Spinal cord (tissue), 10 donors: ENCODE data around the gene CDKAL1. TPM values are rescaled to one million over a fixed set of nuclear protein-coding genes. Genes with fewer than 3 reads are reported as not detected.

Source experiments
- DNase-seq, 6 donors: peaks; one replicate each; pipeline versions ENCODE4 v3.0.0 to v3.0.0-alpha.2; 2013 to 2015; ENCODE audit warnings: low spot score in 6 of 6, low read depth in 4 of 6
- H3K27ac ChIP-seq: one replicate; pipeline ENCODE4 v1.5.1; 2013; ENCODE audit warnings: low read depth, low read length, control low read depth
- H3K27me3 ChIP-seq: one replicate; pipeline ENCODE4 v1.6.1; 2013; ENCODE audit warnings: low read length; ENCODE audit not compliant: control insufficient read depth, insufficient read depth
- H3K36me3 ChIP-seq: one replicate; pipeline ENCODE4 v1.6.1; 2013; ENCODE audit warnings: low read length; ENCODE audit not compliant: control insufficient read depth, insufficient read depth
- H3K4me1 ChIP-seq: one replicate; pipeline ENCODE4 v1.6.1; 2013; ENCODE audit warnings: low read length; ENCODE audit not compliant: control insufficient read depth, insufficient read depth
- H3K4me3 ChIP-seq: one replicate; pipeline ENCODE4 v1.5.1; 2013; ENCODE audit warnings: low read depth, low read length, control low read depth
- H3K9me3 ChIP-seq: one replicate; pipeline ENCODE4 v1.6.1; 2013; ENCODE audit warnings: low read length; ENCODE audit not compliant: control insufficient read depth, insufficient read depth
- WGBS: methylation state at CpG from one replicate; pipeline ENCODE4 v1.1.5; 2013; ENCODE audit warnings: missing lambda C conversion rate; ENCODE audit not compliant: insufficient coverage; 5-methylcytosine and 5-hydroxymethylcytosine counted together
- polyA plus RNA-seq, 2 donors: library from polyadenylated mRNA; unstranded; fragments of 120-200 nt; gene quantifications; one replicate each; pipeline ENCODE4 v1.2.1, GENCODE V29; 2013; ENCODE audit not compliant: insufficient read length in 2 of 2
- total RNA-seq, 2 donors: library from RNA; depleted of rRNA in 1 of 2; stranded (reverse); fragments of 120-200 nt in 1 of 2; fragments of >200 nt in 1 of 2; gene quantifications; one replicate each; pipeline versions ENCODE4 v1.2.3 to v1.2.4, GENCODE V29; 2013 to 2014
- donor health status: healthy.

Gene CDKAL1
- total and polyA plus RNA-seq, 4 donors = 15.1 to 34.2 (median 22.0) TPM

GRCh38 chr6:20626165-20626564 lies 91.9 kb downstream of the CDKAL1 start:
- no peaks in the 10 kb centered on the region for H3K36me3 ChIP-seq

DNA sequence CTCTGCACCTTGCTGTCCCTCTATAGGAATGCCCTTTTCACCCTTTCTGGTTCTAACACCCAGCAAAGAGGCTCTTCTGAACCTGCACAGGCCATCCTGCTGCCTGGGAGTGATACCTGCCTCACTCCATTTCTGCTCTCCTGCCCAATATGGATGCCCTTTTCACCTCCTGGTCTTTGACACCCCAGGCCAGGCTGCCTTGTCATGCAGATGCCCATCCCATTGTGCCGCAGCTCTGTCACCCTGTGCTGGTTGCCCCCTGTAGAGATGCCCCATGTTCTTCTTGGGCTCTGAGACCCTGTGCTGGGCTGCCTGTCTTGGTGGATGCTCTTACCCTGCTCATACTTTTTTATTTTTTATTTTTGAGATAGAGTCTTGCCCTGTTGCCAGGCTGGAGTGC lies 95.3 kb downstream of the CDKAL1 start:
- Histone ChIP-seq H3K36me3 (no peaks in the 10 kb centered on the region), H3K27me3 (no peaks in the 10 kb centered on the region), H3K27ac (no peak overlapping the region), H3K4me3 (no peak overlapping the region), H3K9me3 (no peaks in the 10 kb centered on the region), H3K4me1 (no peaks in the 10 kb centered on the region)
- 95% methylated on average over 1 of the region's 1 CpG for WGBS
- DNase-seq = no peak

More at GRCh38 chr6:20626165-20626564, 91.9 kb downstream of the CDKAL1 start:
- DNase-seq = no peak
- Histone ChIP-seq H3K4me1 (no peaks in the 10 kb centered on the region), H3K9me3 (no peaks in the 10 kb centered on the region), H3K27me3 (no peaks in the 10 kb centered on the region), H3K4me3 (no peak overlapping the region), H3K27ac (no peak overlapping the region)

- no peaks in the 10 kb centered on the region for H3K9me3 ChIP-seq
- no peak overlapping the region for H3K4me3 ChIP-seq
- 95% methylated on average over 2 of the region's 3 CpGs for WGBS
- H3K36me3 ChIP-seq = no peaks in the 10 kb centered on the region
- no peaks in the 10 kb centered on the region for H3K4me1 ChIP-seq
- DNase-seq = no peak
- H3K27me3 ChIP-seq = no peaks in the 10 kb centered on the region
- no peak overlapping the region for H3K27ac ChIP-seq
Measured at GRCh38 chr6:20630136-20630535, 95.9 kb downstream of the CDKAL1 start.

- H3K4me1 ChIP-seq = no peaks in the 10 kb centered on the region
- H3K4me3 ChIP-seq = no peak overlapping the region
- WGBS = 100% methylated on average over 1 of the region's 3 CpGs
- H3K9me3 ChIP-seq = no peaks in the 10 kb centered on the region
- H3K36me3 ChIP-seq = no peaks in the 10 kb centered on the region
- no peaks in the 10 kb centered on the region for H3K27me3 ChIP-seq
- no peak overlapping the region for H3K27ac ChIP-seq
- DNase-seq = no peak
Measured at GRCh38 chr6:20630617-20631548, 96.6 kb downstream of the CDKAL1 start.

DNA sequence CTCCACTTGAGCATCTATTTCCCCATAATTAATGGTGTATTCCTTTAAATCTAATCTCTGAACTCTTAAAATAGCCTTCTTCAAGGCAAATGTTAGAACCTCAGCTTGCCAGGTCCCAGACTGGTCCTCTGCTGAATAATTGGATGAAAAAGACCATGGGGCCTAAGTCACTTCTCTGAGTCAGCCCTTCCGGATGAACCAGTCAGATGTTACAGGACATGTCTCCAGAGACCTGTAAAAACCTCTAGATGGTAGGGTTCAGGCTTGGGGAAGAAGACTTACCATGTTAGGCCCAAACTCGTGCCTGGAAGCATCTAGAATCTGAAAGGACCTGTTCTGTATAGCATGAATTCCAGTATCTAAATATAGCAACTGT lies 97.3 kb downstream of the CDKAL1 start:
- no peak for DNase-seq
- Histone ChIP-seq H3K4me3 (no peak overlapping the region), H3K36me3 (no peaks in the 10 kb centered on the region), H3K27me3 (no peaks in the 10 kb centered on the region), H3K9me3 (no peaks in the 10 kb centered on the region), H3K27ac (no peak overlapping the region), H3K4me1 (no peaks in the 10 kb centered on the region)
- 100% methylated on average over 1 of the region's 2 CpGs for WGBS

- Histone ChIP-seq H3K36me3 (no peaks in the 10 kb centered on the region), H3K4me1 (no peaks in the 10 kb centered on the region), H3K27ac (no peak overlapping the region), H3K4me3 (no peak overlapping the region), H3K27me3 (no peaks in the 10 kb centered on the region), H3K9me3 (no peaks in the 10 kb centered on the region)
- 95% methylated on average over 3 of the region's 4 CpGs for WGBS
- no peak for DNase-seq
Measured at GRCh38 chr6:20632696-20633095, 98.4 kb downstream of the CDKAL1 start.

DNA sequence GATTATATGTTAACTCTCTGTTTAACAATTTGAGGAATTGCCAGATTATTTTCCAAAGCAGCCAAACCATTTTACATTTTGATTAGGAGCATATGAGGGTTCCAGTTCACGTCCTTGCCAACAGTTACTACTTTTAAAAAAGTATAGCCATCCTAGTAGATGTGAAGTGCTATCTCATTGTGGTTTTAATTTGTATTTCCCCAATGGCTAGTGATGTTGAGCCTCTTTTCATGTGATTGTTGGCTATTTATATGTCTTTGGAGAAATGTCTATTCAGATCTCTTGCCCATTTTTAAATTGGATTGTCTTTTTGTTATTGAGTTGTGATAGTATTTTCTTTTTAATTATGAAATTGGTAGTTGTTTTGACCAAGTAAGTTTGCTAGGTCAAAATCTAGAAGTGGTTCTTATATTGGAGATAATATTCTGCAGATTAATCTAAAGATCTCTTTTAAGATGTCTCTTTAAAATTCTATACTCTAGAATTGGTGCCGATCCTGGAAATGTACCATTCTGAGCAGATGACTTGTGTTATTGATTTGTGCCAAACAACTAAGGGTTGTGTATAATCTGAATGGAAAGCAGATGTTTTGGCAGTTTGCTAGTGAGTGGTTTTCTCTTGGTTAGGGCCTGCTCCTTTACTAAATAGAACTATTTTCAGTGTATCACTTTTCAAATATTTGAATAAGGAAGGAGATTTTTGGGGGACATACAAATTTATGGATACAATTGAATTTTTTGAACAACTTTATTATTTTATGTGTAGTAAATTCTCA lies 99.5 kb downstream of the CDKAL1 start:
- no peaks in the 10 kb centered on the region for H3K9me3 ChIP-seq
- H3K27ac ChIP-seq = no peak overlapping the region
- DNase-seq = no peak
- H3K4me3 ChIP-seq = no peak overlapping the region
- H3K36me3 ChIP-seq = no peaks in the 10 kb centered on the region
- H3K27me3 ChIP-seq = no peaks in the 10 kb centered on the region
- H3K4me1 ChIP-seq = no peaks in the 10 kb centered on the region
- WGBS = no CpG with 5 or more reads among the region's 2 CpGs

GRCh38 chr6:20639161-20639560 lies 104.9 kb downstream of the CDKAL1 start:
- no peak overlapping the region for H3K27ac ChIP-seq
- H3K36me3 ChIP-seq = no peaks in the 10 kb centered on the region
- no peak overlapping the region for H3K4me3 ChIP-seq
- no peak for DNase-seq
- H3K27me3 ChIP-seq = no peaks in the 10 kb centered on the region
- H3K9me3 ChIP-seq = no peaks in the 10 kb centered on the region
- H3K4me1 ChIP-seq = no peaks in the 10 kb centered on the region
- WGBS = no CpG with 5 or more reads among the region's 4 CpGs

- H3K4me1 ChIP-seq = no peaks in the 10 kb centered on the region
- no CpG with 5 or more reads among the region's 2 CpGs for whole genome bisulfite sequencing
- H3K9me3 ChIP-seq = no peaks in the 10 kb centered on the region
- peak in 3 of 6 donors; percentile 0 to 40 (median 23) for DNase-seq
- no peak overlapping the region for H3K27ac ChIP-seq
- no peaks in the 10 kb centered on the region for H3K36me3 ChIP-seq
- no peak overlapping the region for H3K4me3 ChIP-seq
- H3K27me3 ChIP-seq = no peaks in the 10 kb centered on the region
Measured at GRCh38 chr6:20640181-20640580, 105.9 kb downstream of the CDKAL1 start.
